GM13976 (cell line): ENCODE data around the gene CHKB.

Source experiments
- DNase-seq: peaks from one replicate; pipeline ENCODE4 v3.0.0; 2012; ENCODE audit warnings: low spot score
- CTCF ChIP-seq: IDR thresholded peaks from 2 replicates; pipeline ENCODE4 v1.5.1; 2012; ENCODE audit warnings: borderline replicate concordance, mild to moderate bottlenecking; ENCODE audit not compliant: insufficient read depth; ENCODE audit errors: extremely low read depth, missing control alignments, control extremely low read depth
- in situ Hi-C: fragments of 300-500 bp; cut with MboI; formaldehyde crosslinking; loops from one replicate; pipeline ENCODE4 v1.12.0; 2022; ENCODE audit warnings: low sequenced_read_pairs, mixed read lengths, inconsistent platforms; ENCODE audit not compliant: unreplicated experiment

CHKB gene

GRCh38 chr22:50547263-50547985, 35.2 kb downstream of the CHKB start:
- no peak for TF ChIP-seq CTCF
- DNase-seq = peak; percentile 38
- in situ Hi-C loops = no loop called here

GRCh38 chr22:50546326-50547262, 36.1 kb downstream of the CHKB start:
- in situ Hi-C loops = no loop called here
- DNase-seq = peak; percentile 26
- TF ChIP-seq CTCF = no peak

GRCh38 chr22:50545522-50546325, 36.9 kb downstream of the CHKB start, which contains the start of gene KLHDC7B:
KLHDC7B (plus strand) TSS chr22:50545899; CDS start chr22:50546244, 345 bp downstream.
- peak; percentile 26 for DNase-seq
- in situ Hi-C loops = no loop called here
- TF ChIP-seq CTCF = no peak

- DNase-seq = peak; percentile 37
- in situ Hi-C loops = no loop called here
- TF ChIP-seq CTCF = no peak
Measured at GRCh38 chr22:50544746-50545253, 37.8 kb downstream of the CHKB start.

- peak; percentile 73 for TF ChIP-seq CTCF
- in situ Hi-C loops = no loop called here
- DNase-seq = peak; percentile 81
Measured at GRCh38 chr22:50544078-50544745, 38.4 kb downstream of the CHKB start.
